ENCODE measurements around the gene DTD1.

The DTD1 gene

DNA sequence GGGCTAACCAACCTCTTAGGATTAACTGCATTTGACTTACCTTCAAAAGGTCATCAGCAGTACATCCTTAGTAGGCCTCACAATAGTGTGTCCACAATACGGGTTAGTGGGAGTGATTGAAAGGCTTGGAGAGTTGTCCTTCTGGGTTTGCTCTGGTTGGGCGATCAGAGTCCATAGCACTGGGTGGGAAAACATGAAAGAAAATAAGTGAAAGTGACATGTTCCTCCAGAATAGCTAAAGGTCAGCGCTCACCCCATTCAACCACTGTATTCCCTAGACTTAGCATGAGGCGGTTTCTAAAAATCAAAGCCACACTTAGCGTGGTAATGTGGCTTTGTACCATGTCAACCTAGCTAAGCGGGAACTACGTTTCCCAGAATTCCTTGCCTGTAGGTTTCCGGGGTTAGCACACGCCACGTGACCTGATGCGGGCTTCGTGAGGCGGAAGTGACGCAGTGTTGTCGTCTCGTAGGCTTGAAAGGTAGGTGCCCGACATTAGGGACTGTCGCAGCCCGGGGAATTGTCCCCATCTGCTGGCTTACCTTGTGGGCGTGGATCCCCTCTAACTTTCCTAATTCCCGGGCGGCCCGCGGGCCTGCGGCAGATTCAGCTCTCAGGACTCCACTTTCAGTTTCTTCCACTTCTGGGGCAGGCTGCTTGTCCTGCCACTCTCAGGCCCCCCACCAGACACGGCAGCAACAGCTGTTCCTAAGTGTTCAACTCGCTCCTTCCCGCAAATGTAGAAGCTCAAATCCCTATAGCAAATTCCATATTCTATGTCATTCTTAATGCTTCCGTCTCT, 206.0 kb downstream of the DTD1 start:
- peak; percentile 85 for DNase-seq (ENCODE audit: low read depth)

DNA sequence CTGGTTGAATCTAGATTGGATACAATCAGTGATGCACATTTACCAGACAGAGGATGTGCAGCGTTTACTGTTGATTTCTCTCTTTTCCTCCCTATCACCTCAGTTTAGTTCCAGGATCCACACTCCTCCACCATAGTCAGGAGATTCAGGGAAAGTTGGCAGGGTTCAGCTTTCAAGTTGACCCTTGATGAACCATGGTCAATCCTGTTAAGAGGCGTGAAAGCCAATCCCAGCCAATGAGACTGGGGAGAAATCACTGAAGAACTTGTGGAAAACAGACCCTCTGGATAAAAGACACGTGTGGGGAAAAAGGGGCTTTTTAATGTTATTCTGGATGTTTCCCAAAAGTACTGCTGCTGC, 206.6 kb downstream of the DTD1 start:
- no peak for DNase-seq (ENCODE audit: low read depth)

DNA sequence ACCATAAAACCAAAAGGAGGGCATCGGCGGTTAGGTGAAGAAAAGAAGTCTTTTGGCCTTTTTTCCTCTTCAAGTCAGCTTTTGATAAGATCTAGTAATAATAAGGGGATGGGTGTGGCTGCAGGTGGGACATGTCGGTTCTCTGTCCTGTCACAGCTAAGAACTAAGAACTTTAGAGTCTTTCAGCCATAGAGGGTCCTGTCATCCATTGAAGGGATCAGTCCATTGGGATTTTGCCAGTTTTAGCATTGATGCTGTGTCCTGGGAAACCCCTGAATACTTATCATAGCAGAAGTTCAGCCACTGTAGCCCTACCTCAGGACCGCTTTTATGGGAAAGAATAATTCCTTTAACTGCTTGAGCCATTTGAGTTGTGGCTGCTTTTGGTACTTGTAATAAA, 207.5 kb downstream of the DTD1 start:
- DNase-seq (ENCODE audit: low read depth) = no peak

DNA sequence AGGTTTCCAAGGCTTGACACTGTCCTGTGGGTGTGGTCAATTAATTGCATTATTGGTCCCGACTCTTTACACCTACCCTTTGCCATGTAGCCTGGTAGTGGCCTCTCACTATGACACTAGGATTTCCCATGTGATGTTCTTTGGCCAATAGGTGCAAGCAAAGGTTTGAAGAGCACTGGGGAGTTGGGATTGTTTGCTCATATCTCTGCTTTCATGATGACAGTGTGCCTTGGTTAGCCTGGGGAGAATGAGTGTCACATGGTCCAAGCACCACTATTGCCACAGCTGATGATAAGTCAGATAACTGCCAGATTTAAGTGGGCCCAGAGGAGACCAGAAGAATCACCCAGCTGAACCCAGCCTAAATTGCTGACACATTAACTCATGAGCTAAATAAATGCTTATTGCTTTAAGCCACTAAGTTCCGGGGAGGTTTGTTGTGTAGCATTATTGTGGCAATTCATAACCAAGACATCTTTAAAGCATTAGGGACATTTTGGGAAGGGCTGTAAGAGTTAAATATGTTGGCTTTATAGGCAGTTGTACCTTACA, 208.5 kb downstream of the DTD1 start:
- DNase-seq (ENCODE audit: low read depth) = no peak

DNA sequence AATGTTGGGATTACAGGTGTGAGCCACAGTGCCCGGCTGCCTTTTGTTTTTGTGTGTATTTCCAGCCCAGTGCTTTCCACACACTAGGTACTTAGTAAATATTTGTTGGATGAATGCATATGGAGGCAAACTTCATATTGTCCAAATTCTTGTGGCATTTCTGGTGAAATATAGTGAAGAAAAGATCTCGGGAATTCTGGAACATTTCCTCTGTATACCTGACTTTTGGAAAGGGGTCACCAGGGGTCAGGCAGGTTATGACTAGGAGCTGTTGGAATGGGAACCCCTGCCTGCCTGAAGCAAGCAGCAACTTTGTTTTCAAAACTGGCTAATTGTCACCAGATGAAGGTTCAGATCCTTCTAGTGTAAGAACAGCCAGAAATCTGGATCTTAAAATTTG, 213.7 kb downstream of the DTD1 start:
- DNase-seq (ENCODE audit: low read depth) = no peak

DNA sequence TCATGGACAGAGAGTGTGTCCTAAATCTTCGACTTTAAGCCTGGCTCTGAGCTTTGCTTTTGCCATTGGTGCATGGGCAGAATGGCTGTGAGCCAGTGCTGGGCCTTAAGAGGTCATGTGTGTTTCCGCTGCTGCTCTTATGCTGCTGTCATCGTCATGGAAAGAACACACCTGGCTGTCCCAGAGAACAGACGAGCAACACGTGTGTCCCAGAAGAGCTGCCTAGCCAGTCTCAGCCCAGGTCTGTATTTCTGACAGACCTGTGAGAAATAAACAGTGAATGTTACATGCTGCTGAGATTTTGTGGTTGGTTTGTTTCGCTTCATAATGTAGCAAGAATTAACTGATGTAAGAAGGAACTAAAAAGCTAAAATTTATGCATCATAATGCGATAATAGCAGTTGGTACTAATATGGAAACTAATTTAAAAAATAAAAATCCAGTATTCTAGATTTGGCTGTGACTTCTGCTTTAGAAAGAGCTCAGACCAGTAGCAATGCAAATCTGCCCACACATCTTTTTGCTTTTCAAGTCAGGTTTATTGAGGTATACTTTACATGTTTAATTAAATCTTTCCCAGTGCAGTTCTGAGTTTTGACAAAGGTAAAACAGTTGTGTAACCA, 214.3 kb downstream of the DTD1 start:
- no peak for DNase-seq (ENCODE audit: low read depth)

DNA sequence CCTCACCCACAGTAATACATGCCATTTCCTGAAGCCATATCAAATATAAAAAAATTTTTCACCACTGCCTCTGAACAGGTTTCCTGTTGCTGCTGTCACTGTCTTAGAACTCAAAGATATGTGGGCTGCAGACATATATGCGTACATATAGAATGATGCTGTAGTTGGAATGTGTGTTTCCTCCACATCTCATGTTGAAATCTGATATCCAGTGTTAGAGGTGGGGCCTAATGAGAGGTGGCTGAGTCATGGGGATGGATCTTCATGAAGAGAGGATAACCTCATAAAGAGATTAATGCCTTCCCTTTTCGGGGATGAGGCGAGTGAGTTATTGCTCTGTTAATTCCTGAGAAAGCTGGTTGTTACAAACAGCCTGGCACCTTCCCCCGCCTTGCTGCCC, 218.0 kb downstream of the DTD1 start:
- no peak for DNase-seq (ENCODE audit: low read depth)

DNA sequence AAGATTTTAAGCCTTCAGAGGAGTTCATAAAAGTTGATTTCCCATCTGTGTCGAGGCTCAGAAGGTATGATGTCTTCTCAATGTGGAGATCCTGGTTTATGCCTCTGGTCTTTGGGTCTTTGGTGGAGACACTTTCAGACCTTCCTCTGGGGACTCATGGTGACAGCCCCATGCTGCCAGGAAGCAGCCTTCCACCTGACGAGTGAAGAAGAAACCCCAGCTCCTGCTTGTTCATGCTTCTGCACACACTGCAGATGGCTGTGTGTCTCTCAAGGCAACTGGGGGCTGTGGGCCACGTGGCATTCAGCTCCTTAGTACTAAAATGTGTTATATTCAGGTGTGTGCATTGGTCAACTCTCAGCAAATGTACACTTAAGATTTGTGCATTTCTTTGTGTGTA, 220.9 kb downstream of the DTD1 start:
- no peak for DNase-seq (ENCODE audit: low read depth)

DNA sequence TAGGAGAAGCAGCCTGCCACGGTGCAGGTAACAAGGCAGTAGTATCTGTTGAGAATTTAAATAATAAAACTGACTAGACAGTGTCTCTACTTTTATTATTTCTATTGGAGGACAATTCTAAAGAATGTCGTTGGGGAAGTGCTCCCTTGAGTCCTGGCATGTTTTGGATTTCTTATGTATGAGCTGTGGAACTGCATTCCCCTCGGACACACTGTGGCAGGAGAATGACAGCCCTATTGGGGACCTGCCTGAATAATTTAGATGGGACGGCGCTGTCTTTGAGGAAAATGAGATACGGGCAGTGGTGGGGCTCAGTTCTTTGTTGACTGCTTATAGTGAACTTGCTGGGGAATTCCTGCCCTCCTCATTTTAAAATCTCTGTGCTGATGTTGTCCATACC, 223.3 kb downstream of the DTD1 start:
- no peak for DNase-seq (ENCODE audit: low read depth)

DNA sequence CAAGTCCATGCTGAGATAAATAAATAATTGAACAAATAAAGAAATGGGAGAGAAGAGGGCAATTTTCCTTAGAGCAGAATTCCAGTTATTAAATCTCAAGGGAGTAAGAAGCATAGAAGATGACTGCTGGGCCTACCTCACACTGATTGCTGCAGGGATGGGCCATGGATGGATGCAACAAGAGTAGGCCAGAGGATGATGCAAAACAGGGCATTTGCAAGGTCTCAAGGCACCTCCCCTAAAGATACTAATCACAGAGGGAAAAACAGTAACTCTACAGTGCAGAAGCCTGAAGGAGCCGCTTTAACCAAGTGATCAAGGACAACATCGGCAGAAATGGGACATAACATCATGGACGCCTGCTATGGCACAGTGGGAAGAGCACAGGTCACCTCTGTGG, 224.1 kb downstream of the DTD1 start:
- no peak for DNase-seq (ENCODE audit: low read depth)

DNA sequence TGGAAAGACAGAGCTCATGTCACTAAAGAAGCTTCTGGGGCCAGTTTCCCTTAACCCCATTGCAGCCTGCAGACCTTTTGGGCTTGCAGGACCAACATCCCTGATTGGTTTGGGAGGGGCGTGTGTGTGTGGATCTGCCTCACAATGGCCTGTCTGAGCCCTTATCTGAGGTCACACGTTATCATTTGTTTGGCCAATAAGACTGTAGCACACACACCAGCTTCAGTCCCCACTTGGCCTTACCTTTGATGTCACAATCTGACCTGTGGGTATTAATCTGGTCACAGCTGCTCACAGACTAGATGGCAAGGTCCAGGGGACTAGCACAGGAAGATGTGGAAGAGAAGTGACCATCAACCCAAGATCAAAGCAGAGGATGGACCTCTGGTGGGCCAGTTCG, 225.6 kb downstream of the DTD1 start, which contains the start of gene SCP2D1:
Gene SCP2D1 (plus strand): TSS at position 301 of the 400 bp plus-strand sequence. CDS start 33 bp downstream, at position 334.
- no peak for DNase-seq (ENCODE audit: low read depth)

DNA sequence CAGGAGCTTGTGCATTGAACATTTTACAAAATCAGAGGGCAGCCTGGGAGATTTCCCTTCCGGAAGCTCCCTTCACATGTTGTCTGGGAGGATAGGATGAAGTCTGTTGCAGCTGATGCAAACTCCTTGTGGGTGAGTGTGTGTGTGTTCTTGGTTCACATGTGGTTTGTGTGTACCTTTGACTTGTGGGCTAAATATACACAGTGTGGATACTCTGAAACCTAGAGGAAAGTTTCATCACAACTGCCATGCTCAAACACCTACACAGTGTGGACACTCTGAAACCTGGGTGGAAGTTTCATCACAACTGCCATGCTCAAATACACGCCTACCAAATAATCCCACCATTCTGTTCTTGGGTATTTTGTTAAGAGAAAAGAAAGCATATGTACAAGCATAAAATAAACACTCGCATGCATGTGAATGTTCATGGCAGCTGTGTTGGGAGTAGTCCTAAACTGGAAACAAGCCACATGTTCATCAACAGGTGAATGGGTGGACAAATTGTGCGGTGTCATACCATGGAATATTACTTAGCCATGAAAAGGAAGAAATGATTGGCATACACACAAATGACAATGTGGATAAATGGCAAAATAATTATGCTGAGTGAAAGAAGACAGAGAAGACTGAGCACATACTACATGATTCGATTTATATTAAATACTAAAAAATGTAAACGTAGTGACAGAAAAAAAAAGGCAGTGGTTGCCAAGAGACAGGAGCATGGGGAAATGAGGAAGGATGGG, 227.5 kb downstream of the DTD1 start:
- DNase-seq (ENCODE audit: low read depth) = no peak

Data from stromal cell of bone marrow (primary cell).